ENCODE results near the gene UBE2I.

The UBE2I gene

DNA sequence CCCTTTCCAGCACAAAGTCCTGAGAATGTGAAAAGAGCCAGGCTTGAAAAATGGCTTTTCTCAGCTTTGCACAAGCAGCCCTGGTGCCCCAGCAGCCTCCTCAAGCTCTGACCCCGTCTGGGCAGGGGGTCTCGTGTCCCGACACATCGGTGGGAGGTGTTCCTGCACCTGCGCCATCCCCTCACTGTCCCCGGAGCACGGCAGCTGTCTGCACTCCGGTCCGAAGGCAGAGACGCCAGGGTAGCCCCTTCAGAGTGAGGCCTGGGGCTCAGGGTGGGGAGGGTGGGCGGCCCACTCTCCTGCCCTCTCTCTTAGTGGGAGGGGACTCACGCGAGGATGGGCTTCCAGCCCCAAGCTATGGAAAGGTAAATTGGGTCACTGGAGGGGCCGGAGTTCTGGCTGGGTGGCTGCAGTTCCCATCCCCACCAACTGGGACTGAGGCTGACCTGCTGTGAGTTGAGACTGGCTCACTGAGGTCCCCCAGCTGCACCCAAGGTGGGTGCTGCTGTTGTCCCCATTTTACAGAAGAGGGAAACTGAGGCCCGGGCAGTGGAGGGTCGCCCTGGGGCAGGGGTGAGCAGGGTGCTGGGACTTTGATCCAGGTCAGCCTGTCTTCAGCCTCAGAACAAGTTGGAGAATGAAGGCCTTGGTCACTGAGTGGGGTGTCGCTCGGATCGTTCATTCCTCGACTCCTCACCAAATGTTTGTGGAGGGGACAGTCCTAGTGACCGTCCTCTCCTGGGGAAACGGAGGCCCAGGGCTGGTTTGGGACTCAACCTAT, 21.7 kb downstream of the UBE2I start:
- DNase-seq = no peak

DNA sequence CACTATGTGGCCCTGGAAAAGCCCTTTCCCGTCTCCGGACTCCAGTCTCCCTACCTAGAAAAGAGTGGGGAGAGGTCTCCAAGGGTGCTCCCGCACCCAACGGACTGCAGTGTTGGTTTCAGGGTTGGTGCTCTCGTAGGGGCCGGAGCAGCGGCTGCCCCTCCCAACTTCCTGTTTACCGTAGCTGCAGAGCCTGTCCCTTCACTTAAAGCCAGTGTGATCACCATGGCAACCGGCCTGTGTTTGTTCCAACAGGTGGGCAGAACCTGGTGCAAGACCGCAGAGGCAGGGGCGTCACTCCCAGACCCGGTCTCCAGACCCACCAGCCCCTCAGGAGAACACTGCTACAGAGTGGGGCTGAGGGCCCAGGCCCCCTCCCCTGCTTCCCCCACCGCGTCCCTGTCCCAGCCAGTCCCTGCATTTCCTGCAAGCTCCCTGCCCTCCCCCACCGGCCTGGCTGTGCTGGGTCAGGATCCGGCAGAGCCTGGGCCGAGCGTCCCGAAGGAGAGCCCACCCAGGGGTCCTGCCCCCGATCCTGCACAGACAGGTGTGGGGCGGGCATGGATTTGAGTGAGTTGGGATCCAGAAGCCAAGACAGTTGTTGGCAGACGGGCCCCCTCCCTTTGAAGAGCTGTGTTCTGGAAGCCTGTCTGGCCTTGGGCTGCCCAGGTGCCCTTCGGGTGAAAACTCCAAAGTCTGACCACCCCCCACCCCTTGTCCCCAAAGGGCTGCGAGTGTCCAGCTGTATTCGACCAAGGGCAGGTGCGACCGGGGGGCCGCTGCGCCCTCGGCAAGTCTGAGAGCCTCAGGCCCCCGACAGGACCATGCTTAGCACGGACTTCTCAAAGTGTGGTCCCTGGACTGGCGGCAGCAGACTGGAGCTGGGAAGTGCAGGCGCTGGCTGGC, 22.5 kb downstream of the UBE2I start:
- peak; percentile 44 for DNase-seq

DNA sequence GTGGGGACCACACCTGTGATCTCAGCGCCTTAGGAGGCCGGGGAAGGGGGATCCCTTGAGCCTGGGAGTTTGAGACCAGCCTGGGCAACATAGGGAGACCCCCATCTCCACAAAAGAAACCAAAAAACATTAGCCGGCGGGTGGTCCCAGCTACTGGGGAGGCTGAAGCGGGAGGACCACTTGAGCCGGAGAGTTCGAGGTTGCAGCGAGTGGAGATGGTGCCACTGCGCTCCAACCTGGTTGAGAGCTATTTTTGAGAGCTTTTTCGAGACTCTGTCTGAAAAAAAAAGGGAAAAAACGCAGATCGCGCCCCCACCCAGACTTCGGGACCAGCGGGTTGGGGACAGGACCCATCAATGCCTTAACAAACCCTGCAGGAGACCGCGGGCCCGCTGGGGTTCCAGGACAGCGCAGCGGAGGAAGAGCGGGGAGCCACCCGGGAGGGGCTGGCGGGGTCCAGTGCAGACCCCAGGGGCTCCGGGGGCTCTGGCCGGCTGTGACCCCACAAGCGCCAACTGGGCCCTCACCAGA, 23.2 kb downstream of the UBE2I start:
- no peak for DNase-seq

DNA sequence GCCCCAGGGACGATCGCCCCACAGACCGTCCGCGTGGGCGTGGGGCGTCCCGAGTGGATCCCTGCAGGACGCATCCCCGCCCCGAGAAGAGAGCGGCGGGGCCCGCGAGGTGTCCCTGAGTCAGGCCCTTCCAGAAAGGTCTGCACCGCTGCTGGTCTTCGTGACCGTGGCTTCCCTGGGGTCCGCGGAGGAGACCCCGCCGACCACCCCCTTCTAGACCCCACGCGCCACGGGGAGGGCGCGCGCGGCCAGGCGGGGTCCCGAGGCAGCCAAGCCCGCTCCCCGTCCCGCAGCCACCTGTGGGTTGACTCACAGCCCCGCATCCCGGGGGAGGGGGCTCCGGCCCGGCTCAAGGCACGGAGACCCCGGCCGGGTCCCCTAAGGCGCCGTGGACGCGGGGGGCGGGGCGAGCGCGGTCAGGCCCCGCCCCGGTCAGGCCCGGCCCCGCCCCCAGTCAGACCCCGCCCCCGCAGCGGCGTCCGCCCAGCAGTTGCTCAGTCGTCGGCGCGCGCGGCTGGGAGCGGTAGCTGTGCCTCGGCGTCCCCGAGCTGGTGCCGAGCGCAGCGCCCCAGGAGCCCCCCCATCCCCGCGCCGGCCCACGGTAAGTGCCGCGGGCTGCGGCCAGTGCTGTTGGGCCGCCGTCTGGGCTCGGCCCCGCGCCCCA, 23.8 kb downstream of the UBE2I start, which contains the start of gene BAIAP3:
Gene BAIAP3, plus strand, starts transcription at position 497 of the 664 bp plus-strand sequence. CDS start 4,905 bp downstream, outside the sequence.
- no peak for DNase-seq

DNA sequence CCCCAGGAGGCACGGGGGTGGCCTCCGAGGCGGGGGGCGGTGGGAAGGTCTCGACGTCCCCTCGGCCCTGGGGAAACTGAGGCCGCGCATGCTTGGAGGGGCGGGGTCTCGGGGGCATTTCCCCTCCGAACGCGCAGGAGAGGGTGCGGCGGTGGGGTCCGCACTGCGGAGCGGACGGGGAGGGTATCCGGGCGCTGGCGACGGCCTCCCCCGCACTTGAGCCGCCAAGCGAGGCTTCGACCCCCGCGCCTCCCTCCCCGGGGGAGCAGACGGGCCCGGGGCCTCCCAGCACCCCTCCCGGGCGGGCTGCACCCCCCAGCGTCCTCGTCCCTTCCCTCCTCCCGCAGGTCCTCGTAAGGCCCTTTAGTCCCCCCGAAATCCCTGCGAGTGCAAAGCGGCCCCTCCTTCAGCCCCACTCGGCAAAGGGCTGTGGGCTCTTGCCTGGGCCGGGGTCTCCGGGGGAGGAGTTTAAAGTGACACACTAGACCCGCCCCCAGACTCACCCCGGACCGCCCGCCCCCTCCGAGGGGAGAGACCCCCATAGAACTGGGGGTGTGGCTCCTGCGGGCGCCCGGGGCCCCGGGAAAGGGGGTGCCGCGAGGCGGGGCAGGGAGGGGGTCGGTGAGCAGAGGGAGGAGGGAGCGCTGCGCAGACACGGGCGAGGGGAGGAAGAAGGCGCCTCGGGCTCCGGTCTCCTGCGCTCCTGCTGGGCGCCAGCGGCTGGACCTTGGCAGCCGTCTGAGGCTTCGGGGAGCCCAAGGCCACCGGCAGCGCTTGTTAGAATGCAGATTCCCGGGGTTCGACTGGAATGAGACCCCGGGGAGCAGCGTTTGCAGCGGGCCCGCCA, 24.6 kb downstream of the UBE2I start:
- no peak for DNase-seq

DNA sequence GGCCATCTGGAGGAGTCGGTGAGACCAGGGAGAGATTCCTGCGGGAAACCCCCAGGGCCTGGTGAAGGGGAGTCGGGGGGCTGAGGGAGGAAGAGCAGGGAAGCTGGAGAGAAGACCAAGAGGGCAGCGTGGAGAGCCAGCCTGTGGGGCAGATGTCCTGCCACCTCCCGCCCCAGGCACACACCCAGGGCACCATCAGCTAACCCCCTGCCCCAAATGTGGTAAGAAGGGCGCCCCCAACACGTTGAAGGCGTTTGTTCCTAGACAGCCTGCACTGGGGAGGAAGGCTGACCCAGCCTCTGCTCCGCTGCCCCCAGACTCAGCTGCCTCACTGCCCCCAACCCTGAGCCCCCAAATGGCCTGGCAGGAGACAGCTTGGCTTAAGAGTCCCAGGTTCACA, 25.3 kb downstream of the UBE2I start:
- no peak for DNase-seq

DNA sequence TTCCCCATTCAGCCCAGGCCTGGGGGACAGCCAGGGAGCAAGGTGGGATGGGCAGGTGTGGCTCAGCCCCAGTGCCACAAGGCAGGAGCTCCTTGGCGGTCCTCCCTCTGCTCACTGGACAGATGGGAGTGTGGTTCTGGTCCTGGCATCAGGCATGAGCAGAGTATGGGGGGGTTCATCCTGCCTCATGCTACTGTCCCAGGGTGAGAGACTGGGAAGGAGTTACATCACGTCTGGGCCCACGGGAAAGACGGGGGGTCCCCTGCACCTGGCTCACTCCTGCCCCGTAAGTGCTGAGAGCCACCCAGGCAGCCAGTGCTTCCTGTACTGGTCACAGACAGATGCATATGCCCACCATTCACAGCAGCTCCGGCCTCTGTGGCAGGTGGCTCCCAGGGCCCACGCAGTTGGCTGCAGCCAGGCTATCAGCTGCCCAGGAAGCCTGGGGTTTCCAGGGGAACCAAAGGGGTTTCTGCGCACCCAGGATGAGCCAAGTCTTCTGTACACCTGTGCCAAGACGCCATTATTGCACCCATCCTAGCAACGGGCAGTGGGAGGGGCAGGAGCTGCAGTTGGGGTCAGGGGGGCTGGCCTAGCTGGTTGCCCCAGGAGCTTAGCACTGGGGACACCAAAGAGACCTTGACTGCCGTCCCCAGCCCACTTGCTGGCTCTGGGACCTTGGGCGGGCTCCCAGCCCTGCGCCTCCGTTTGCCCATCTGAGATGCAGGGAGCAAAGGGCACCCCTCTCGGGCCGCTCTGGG, 26.0 kb downstream of the UBE2I start:
- DNase-seq = no peak

DNA sequence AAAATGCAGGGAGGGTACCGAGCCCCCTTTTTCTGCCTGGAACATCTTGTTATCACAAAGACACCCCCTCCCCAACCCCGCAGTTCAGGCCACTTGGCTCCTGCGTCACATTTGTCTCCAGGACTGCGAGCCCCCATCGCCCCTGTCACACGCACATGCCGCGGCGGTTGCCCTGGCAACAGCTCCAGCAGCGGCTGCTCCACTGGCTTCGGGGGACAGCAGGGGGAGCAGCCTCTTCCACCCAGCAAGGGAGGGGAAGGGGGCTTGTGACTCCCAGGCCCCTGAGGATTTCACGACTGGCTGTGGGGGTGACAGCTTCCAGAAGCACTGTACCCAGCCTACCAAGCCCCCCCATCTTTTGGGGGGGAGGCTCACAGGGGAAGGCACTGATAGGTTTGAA, 26.6 kb downstream of the UBE2I start:
- DNase-seq = no peak

DNA sequence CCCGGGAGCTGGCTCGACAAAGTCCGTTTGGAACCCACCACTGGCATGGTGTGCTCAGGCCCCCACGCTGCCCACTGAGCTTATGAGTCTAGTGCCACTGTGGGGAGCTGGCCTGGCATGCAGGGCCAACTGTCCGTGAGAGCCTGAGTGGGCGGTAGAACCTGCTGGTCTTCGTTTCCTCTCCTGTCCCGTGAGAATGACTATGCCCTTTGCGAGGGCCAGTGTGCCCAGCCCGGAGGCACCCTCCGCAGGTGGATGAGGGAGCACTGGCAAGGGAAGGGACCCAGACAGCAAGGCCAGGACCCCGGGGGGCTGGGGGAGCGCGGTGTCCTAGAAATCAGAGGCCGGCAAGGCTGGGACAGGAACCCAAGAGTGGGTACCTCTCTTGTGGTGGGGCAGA, 27.2 kb downstream of the UBE2I start:
- DNase-seq = no peak

DNA sequence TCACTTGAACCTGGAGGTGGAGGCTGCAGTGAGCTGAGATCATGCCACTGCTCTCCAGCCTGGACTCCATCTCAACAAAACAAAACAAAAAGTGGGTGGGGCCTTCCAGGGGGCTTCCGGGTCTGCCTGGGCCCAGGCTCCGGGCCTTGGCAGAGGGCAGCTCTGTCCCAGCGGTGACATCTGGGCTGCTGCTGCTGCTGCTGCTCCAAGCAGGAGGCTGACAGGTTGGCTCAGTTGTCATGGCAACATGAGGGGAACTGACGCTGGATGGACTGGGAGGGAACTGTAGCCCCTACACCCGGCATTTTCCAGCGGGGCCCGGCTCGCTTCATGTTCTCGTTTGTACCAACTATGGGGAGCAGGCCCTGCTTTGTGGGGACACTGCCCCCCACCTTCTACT, 28.1 kb downstream of the UBE2I start:
- DNase-seq = no peak

DNA sequence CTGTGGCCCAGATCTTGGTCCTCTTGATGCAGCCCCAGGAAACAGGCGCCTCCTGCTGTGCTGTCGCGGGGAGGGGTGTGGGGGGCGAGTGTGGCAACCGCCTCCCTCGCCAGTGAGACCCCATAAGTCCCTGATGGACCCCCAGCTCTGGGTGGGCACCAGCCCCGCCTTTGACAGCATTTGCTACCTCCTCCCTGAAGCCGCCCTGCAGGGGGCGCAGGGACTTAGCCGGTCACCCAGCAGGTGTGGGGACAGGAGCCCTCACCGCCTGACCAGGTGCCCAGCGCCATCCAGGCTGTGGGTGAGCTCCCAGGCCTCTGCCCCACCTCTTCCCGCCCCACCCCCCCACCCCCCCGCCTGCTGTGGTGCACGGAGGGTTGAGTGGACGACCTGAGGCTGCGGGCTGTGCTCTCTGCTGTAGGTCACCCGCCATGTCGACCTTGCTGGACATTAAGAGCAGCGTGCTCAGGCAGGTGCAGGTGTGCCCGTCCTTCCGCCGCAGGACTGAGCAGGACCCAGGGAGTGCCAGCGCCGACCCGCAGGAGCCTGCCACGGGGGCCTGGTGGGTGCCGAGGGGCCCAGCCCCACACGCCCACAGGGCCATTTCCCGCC, 28.8 kb downstream of the UBE2I start:
- no peak for DNase-seq

DNA sequence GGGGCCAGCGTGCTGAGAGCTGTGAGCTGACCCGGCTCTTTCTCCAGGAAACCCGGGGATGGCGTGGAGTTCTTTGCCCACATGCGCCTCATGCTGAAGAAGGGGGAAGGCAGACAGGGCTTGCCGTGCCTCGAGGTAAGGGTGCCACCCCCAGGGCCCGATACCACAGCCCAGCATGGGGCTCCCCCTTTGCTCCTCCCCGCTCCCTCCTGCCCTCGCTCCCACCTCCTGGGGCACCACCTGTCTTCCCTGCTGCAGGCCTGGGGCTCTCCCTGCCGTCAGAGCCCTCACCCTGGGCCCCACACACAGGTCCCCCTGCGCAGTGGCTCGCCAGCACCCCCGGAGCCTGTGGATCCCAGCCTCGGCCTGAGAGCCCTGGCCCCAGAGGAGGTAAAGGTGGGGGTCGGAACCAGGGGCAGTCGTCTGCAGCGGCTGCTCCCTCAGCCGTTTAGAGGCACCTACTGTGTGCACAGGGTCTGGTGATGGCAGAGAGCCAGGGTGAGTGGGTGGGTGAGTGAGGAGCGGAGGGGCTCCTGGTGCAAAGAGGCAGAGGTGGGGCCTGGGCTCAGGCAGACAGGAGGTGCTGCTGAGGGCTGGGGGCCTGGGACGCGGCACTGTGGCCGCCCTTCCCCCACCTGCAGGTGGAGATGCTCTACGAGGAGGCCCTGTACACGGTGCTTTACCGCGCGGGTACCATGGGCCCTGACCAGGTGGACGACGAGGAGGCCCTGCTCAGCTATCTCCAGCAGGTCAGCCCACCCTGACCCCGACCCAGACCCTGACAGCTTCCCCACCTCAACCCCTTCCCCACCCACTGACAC, 29.6 kb downstream of the UBE2I start:
- DNase-seq = no peak

DNA sequence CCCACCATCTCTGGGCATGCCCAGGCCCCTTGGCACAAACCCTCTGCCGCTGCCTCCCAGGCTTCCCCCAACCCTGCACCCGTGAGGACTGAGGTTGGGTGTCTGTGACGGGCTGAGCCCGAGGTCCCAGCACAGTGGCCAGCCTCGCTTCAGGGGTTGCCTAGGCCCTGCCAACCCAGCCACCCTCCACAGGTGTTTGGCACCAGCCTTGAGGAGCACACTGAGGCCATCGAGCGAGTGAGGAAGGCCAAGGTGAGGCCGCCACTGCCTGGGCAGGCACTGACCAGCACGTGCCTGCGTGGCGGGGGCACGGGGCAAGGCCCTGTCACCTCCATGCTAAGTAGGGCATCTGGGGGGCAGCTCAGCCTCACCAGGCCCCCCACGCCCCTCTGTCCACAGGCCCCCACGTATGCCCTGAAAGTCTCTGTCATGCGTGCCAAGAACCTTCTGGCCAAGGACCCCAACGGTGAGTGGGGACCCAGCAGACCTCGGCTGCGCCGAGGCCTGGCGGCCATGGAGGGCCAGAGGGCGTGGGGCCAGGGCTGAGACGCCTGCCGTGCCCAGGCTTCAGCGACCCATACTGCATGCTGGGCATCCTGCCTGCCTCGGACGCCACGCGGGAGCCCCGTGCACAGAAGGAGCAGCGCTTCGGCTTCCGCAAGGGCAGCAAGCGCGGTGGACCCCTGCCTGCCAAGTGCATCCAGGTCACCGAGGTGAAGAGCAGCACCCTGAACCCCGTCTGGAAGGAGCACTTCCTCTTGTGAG, 31.5 kb downstream of the UBE2I start:
- DNase-seq = no peak

DNA sequence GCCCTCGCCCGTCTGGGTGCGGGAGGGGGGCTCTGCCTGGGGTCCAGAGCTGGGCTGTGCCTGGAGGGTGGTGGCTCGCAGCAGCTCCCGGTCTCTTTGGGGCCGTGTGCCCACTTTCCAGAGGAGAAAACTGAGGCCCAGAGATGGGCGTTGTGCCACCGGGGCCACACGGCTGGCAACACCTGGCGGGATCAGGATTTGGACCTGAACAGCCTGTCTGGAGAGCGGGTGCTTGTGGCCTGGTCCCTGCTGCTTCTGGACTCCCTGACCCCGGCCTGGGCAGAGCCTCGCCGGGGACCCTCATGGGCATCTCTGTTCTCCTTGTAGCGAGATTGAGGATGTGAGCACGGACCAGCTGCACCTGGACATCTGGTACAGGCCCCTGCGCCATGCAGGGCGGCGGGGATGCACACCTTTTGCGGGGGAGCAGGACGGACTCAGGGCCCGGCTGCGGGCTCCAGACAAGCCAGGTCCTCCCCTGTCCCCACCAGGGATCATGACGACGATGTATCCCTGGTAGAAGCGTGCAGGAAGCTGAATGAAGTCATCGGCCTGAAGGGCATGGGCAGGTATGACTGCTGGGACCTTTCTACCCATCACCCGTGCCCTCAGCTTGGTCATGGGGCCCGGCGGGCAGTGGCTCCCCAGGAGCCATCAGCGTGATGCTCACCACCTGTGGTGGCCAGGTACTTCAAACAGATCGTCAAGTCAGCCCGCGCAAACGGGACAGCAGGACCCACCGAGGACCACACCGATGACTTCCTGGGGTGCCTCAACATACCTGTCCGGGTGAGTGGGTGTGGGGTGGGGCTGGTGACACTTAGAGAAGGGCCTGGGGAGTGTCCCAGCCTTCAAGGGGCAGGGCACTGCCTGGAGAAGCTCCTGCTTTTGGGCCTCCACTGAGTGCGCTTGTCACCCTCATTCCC, 32.3 kb downstream of the UBE2I start:
- no peak for DNase-seq

DNA sequence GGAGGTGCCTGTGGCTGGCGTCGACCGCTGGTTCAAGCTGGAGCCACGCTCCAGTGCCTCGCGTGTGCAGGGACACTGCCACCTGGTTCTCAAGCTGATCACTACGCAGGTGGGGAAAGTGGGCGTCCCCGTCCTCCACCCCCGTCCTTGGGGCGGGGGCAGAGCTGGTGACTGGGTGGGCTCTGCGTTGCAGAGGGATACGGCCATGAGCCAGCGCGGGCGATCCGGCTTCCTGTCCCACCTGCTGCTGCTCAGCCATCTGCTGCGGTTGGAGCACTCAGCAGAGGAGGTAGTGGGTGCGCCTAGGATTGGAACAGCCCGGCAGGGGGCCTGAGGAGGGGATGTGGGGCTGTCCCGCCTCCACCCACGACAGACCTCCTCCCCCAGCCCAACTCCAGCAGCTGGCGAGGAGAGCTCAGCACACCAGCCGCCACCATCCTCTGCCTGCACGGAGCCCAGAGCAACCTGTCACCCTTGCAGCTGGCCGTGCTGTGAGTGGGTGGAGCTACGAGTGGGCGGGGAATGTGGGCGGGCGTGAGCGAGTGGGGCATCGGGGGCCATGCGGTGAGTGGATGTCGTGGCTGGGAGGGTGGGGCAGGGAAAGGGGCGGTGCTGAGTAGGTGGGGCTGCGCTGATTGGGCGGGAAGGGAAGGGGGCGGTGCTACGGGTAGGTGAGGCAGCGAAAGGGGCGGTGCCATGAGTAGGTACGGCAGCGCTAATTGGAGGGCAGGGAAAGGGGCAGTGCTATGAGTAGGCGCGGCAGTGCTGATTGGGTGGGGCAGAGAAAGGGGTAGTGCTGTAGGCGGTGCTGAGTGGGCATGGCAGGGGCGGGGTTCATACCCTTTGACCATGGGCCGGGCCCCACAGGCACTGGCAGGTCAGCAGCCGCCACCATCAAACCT, 33.3 kb downstream of the UBE2I start:
- DNase-seq = peak; percentile 87

DNA sequence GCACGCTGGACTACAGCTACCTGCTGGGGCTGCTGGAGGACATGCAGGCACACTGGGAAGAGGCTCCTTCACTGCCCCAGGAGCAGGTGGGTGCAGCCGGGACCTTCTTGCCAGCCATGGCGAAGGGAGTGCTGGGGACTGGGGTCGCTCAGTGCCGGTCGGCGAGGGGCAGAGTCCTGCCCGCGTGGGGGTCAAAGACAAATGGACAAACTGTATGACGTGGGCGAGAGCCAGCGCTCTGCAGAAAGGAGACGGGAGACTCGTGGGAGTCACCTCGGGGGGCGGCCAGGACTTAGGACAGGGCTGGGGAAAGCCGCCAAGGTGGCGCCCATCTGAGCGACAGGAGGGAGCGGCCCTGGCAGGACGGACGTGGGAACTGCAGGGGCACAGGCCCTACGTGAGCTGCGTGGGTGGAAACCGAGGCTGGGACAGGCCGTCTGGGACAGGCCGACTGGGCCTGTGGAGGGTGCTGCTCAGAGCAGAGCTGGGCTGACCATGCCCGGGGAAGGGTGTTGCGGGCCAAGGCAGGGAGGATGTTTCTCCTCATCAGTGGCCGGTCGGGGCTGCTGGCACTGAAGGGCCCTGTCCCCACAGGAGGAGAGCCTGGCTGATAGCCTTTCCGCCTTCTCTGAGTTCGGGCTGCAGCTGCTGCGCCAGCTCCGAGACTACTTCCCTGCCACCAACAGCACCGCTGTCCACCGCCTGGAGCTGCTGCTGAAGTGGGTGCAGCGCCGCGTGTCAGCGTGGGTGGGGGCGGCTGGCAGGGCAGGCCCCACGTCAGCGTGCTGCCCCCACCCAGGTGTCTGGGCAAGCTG, 34.2 kb downstream of the UBE2I start:
- no peak for DNase-seq
